Bronchial epithelial cell (primary cell): ENCODE results near the gene IL27RA. TPM values are rescaled to one million over a fixed set of nuclear protein-coding genes. Genes with fewer than 3 reads are reported as not detected.

Source experiments
- DNase-seq: peaks from one replicate; pipeline ENCODE4 v3.0.0-alpha.2; 2010; ENCODE audit warnings: low read depth
- FAIRE-seq: peaks from 2 replicates; lab custom pipeline; 2011; peaks lifted over from hg19 to GRCh38; lab: Jason Lieb, UNC
- H3K27me3 ChIP-seq: 2 replicates; pipeline ENCODE4 v1.5.1; 2011; ENCODE audit warnings: low read length; ENCODE audit not compliant: control insufficient read depth, insufficient read depth
- H3K36me3 ChIP-seq: 2 replicates; pipeline ENCODE4 v1.5.1; 2011; ENCODE audit warnings: low read length; ENCODE audit not compliant: control insufficient read depth, insufficient read depth
- H3K4me3 ChIP-seq: 2 replicates; pipeline ENCODE4 v1.5.1; 2011; ENCODE audit warnings: mild to moderate bottlenecking, low read depth, low read length, control low read depth
- total RNA-seq: library from RNA; depleted of rRNA; stranded (reverse); fragments of >200 nt; gene quantifications from 2 replicates; pipeline ENCODE4 v1.2.1, GENCODE V29; 2014
- TF ChIP-seq, protein P1 (sequence below): IDR thresholded peaks from 2 replicates; pipeline ENCODE4 v1.5.1; 2011; ENCODE audit warnings: mild to moderate bottlenecking, moderate library complexity, low read length, control low read depth, inconsistent platforms; ENCODE audit not compliant: insufficient read depth, severe bottlenecking

IL27RA gene
- total RNA-seq, 1 donor from 2014 or later = 0.26 TPM

DNA sequence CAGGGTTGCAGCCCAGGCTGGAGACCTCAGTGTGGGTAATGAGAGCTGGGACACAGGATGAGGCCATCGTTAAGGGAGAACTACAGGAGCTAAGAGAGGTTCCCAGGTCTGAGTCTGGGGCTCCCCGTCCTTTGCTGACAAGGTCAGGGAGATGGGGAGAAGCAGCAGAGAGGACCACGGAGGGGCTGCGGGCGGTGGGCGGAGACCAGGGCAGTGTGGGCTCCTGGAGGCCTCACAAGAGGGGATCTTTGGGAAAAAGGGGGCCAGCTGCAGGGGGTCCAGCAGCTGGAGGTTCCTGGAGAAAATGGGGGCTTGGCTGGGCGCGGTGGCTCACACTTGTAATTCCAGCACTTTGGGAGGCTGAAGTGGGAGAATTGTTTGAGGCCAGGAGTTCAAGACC lies 41.5 kb upstream of the IL27RA start:
- H3K36me3 ChIP-seq = peaks cover 7% of the 10 kb centered on the region
- DNase-seq (no peak), FAIRE-seq (no peak)
- no peaks in the 10 kb centered on the region for H3K27me3 ChIP-seq
- H3K4me3 ChIP-seq = no peak overlapping the region
- TF ChIP-seq, protein P1, sequence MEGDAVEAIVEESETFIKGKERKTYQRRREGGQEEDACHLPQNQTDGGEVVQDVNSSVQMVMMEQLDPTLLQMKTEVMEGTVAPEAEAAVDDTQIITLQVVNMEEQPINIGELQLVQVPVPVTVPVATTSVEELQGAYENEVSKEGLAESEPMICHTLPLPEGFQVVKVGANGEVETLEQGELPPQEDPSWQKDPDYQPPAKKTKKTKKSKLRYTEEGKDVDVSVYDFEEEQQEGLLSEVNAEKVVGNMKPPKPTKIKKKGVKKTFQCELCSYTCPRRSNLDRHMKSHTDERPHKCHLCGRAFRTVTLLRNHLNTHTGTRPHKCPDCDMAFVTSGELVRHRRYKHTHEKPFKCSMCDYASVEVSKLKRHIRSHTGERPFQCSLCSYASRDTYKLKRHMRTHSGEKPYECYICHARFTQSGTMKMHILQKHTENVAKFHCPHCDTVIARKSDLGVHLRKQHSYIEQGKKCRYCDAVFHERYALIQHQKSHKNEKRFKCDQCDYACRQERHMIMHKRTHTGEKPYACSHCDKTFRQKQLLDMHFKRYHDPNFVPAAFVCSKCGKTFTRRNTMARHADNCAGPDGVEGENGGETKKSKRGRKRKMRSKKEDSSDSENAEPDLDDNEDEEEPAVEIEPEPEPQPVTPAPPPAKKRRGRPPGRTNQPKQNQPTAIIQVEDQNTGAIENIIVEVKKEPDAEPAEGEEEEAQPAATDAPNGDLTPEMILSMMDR = no peak

DNA sequence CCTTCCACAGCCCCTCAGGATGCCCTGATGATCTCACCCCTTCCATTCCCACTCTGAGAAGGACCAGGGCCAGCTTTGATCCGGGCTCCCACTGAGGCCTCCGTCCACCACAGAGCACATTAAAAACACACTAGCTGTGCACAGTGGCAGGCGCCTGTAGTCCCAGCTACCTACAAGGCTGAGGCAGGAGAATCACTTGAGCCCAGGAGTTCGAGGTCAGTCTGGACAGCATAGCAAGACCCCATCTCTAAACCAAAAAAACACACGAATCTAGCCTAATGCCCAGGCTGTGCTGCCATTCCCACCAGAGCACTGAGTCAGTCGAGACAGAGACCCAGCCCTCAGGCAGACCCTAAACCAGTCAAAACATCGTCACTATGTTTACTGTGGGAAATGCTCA lies 39.5 kb upstream of the IL27RA start:
- H3K4me3 ChIP-seq = no peak overlapping the region
- no peak for FAIRE-seq
- H3K36me3 ChIP-seq = peaks cover 7% of the 10 kb centered on the region
- H3K27me3 ChIP-seq = no peaks in the 10 kb centered on the region
- TF ChIP-seq, protein P1 = no peak
- no peak for DNase-seq

DNA sequence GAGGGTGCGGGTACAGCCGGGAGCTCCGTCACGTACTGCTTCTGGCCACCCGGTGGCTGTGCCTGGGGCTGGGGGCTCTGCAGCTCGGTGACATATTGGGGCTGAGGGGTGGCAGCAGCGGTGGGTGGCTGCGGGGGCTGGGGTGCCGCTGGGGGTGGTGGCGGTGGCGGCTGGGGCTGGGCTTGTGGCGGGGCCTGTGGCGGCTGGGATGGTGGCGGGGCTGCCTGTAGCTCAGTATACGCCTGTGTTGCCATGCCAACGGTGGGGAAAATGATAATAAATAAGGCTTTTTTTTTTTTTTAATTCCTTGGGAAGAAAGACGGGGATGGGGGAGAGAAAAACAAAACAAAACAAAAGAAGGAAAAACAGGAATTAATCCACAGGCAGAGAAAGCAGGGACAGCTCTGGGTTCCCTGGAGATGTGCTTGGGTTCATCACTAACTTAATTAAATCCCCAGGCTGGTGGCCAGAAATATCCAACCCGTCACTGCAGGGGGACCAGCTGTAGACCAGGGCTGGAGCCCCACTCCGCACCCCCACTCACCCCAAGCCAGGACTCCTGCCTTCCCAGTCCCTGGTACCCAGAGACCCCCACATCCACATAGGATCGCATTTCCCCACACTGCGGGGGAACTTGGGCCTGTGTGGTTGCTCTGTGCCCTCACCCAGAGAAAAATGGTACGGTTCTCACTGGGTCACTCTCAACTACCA lies 37.8 kb upstream of the IL27RA start:
- FAIRE-seq = no peak
- peaks cover 10% of the 10 kb centered on the region for H3K36me3 ChIP-seq
- no peak overlapping the region for H3K4me3 ChIP-seq
- no peaks in the 10 kb centered on the region for H3K27me3 ChIP-seq
- TF ChIP-seq, protein P1 = no peak
- DNase-seq = no peak

DNA sequence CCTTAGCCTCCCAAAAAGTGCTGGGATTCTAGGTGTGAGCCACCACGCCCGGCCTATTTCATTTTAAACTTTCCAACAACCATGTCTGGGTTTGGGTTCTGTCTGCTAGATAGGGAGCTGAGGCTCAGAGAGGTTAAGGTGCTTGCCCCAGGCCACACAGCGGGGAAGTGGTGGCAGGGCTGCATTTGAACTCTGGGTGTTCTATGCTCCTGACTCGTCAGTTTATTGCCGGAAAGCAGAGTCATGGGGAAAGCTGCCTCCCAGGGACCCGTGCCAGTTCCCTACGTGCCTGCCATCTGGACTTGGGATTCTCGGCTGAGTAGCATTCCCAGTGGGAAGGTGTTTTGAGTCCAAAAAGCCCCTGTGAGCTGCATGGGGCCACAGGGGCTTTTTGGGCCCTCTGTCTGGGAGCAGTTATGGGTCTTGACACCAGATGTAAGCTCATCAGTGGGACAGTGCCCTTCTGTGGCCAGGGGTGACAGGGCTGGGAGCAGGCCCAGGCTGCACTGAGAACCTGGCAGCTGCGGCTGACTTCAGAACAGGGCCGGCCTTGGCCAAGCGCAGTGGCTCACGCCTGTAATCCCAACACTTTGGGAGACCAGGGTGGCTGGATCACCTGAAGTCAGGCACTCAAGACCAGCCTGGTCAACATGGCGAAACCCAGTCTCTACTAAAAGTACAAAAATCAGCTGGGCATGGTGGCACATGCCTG lies 36.4 kb upstream of the IL27RA start:
- no peaks in the 10 kb centered on the region for H3K27me3 ChIP-seq
- TF ChIP-seq, protein P1 = no peak
- no peak for FAIRE-seq
- peaks cover 10% of the 10 kb centered on the region for H3K36me3 ChIP-seq
- no peak for DNase-seq
- H3K4me3 ChIP-seq = no peak overlapping the region

DNA sequence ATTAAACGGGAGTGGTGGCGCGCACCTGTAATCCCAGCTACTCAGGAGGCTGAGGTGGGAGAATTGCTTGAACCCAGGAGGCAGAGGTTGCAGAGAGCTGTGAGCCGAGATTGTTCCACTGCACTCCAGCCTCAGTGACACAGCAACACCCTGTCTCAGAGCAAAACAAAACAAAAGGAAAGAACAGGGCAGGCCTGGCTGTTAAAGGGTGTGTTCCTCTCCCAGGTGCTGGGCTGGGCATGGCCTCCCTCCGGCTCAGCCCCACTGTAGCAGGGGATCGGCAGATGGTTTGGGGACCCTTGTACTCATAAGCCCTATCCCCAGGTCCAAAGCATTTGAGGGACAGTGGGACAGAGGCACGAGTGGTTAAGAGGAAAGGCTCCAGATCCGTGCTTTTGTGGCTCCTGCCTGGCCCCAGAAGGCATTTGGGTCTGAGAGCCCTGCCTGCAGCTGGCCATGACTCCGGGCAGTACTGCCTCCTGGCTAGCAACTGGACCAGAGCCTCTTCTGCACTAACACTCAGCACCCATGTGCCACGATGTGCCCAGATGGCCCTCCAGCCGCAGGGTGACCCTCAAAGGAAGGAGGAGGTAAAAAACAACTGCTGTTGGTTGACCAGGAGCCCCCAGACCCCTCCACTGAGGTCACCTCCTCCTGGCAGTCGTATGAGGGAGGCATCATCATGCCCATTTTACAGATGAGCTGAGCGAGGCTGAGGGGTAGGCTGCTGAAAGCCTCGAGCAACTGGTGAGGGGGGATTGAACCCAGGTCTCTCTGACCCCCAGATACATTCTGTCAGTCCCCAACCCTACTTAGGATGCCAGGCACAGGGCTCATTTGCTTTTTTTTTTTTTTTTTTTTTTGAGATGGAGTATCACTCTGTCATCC lies 35.4 kb upstream of the IL27RA start:
- H3K4me3 ChIP-seq = no peak overlapping the region
- no peak for FAIRE-seq
- H3K27me3 ChIP-seq = no peaks in the 10 kb centered on the region
- TF ChIP-seq, protein P1 = no peak
- peaks cover 8% of the 10 kb centered on the region for H3K36me3 ChIP-seq
- no peak for DNase-seq
